ENCODE results near the gene AGO1.
"Not testable (repeated sequence)": the region's sequence is repeated elsewhere in the genome, so short reads cannot be mapped to it uniquely, and the experiment has no call there.

AGO1 gene

GRCh38 chr1:35915693-35916092, 32.7 kb downstream of the AGO1 start:
- no peak for DNase-seq (ENCODE audit: low read depth)

- DNase-seq (ENCODE audit: low read depth): no peak
Measured at GRCh38 chr1:35923791-35924221, 40.8 kb downstream of the AGO1 start.

- DNase-seq (ENCODE audit: low read depth): no peak
Measured at GRCh38 chr1:35924838-35925237, 41.8 kb downstream of the AGO1 start.

GRCh38 chr1:35925741-35926140, 42.7 kb downstream of the AGO1 start:
- no peak for DNase-seq (ENCODE audit: low read depth)

- no peak for DNase-seq (ENCODE audit: low read depth)
Measured at GRCh38 chr1:35927472-35927871, 44.5 kb downstream of the AGO1 start.

- peak; percentile 8 for DNase-seq (ENCODE audit: low read depth)
Measured at GRCh38 chr1:35929730-35930592, 47.0 kb downstream of the AGO1 start.

- peak; percentile 75 for DNase-seq (ENCODE audit: low read depth)
Measured at GRCh38 chr1:35930593-35931445, 47.8 kb downstream of the AGO1 start, which contains the start of gene AGO3. TSS of gene AGO3 (plus strand) at chr1:35931105. CDS start at chr1:35931427, 322 bp downstream.

GRCh38 chr1:35931446-35932157, 48.6 kb downstream of the AGO1 start:
- DNase-seq (ENCODE audit: low read depth): no peak

GRCh38 chr1:35932158-35932636, 49.2 kb downstream of the AGO1 start:
- DNase-seq (ENCODE audit: low read depth): no peak

- DNase-seq (ENCODE audit: low read depth): no peak
Measured at GRCh38 chr1:35932941-35933340, 49.9 kb downstream of the AGO1 start.

GRCh38 chr1:35935442-35936388, 52.7 kb downstream of the AGO1 start:
- DNase-seq (ENCODE audit: low read depth): no peak

GRCh38 chr1:35936838-35937237, 53.8 kb downstream of the AGO1 start:
- no peak for DNase-seq (ENCODE audit: low read depth)

GRCh38 chr1:35939484-35939883, 56.5 kb downstream of the AGO1 start:
- no peak for DNase-seq (ENCODE audit: low read depth)

GRCh38 chr1:35945327-35945726, 62.3 kb downstream of the AGO1 start:
- no peak for DNase-seq (ENCODE audit: low read depth)

GRCh38 chr1:35947547-35947946, 64.5 kb downstream of the AGO1 start:
- no peak for DNase-seq (ENCODE audit: low read depth)

GRCh38 chr1:35958558-35958957, 75.5 kb downstream of the AGO1 start:
- no peak for DNase-seq (ENCODE audit: low read depth)

- no peak for DNase-seq (ENCODE audit: low read depth)
Measured at GRCh38 chr1:35959304-35959703, 76.3 kb downstream of the AGO1 start.

- DNase-seq (ENCODE audit: low read depth): no peak
Measured at GRCh38 chr1:35962952-35963351, 79.9 kb downstream of the AGO1 start.

GRCh38 chr1:35964277-35964676, 81.3 kb downstream of the AGO1 start:
- DNase-seq (ENCODE audit: low read depth): not testable (repeated sequence)

GRCh38 chr1:35968396-35968795, 85.4 kb downstream of the AGO1 start:
- DNase-seq (ENCODE audit: low read depth): no peak

GRCh38 chr1:35971601-35972000, 88.6 kb downstream of the AGO1 start:
- DNase-seq (ENCODE audit: low read depth): no peak

All from stimulated activated CD8-positive, alpha-beta memory T cell treated with anti-CD3 and anti-CD28 coated beads, Interleukin-12 subunit alpha, Interleukin-12 subunit beta, amount 100 ng/mL, for 1 hour (primary cell).